ENCODE results near the gene HIBCH. TPM values are rescaled to one million over a fixed set of nuclear protein-coding genes. Genes with fewer than 3 reads are reported as not detected.
A peak's percentile ranks its signal among the peaks of the same experiment; 100 is the strongest.

HIBCH gene
- total and polyA plus RNA-seq, 9 of the 15 experiments (the other 6 are each of a cell fraction or from before 2014, with no cell fraction given) = 17.0 to 65.4 (median 28.3) TPM

DNA sequence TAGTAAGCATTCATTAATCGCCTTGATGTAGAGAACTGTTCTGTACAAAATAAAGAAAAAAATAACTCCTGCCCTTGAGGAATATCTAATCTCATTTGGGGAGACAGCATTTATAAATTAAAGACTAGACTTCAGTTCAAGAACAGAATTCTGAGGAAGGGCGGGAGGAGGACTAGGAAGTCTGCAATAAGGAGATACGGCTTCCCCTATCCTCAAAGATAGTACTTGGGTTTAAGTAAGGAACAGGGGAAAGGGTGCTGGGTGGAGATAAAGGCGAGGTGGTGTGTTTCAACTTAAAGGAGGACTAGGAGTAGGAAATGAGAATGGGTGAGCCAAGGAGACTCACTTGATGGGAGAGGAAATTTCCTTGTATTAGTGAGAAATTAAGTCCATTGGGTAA lies 135.2 kb downstream of the HIBCH start:
- Histone ChIP-seq H3K4me2 (ENCODE audit: insufficient read depth, low read length) (peak overlapping the region; percentile 73), H3K79me2 (ENCODE audit: control insufficient read depth, insufficient read depth, low read length) (peaks cover 91% of the 10 kb centered on the region), H4K20me1 (replicated peaks; ENCODE audit: control insufficient read depth, insufficient read depth, low read length) (no peaks in the 10 kb centered on the region; the same call in 1 of the 2 replicates), H2AFZ (ENCODE audit: low read depth, low read length) (no peak overlapping the region), H3K27me3 (ENCODE audit: control insufficient read depth in 2 of 2, insufficient read depth in 2 of 2, low read length in 2 of 2) (no peaks in the 10 kb centered on the region), H3K9ac (ENCODE audit: insufficient read depth in 1 of 2, low read depth in 2 of 2, low read length in 2 of 2) (peak overlapping the region in 1 of 2 experiments; percentile 73; a peak in 2 of 4 replicates), H3K9me3 (replicated peaks; ENCODE audit: control insufficient read depth, insufficient read depth, low read depth, low read length) (no peaks in the 10 kb centered on the region), H3K36me3 (ENCODE audit: control insufficient read depth, insufficient read depth, low read length) (peaks cover 51% of the 10 kb centered on the region), H3K4me1 (replicated peaks in 1 of 2; ENCODE audit: control insufficient read depth in 2 of 2, insufficient read depth in 2 of 2, low read length in 2 of 2) (peaks cover 18 to 24% of the 10 kb centered on the region in 2 experiments; a peak in 4 of 5 replicates), H3K27ac (ENCODE audit: extremely low read depth, low read depth, low read length) (peak overlapping the region; percentile 80), H3K9me1 (ENCODE audit: control insufficient read depth, insufficient read depth, low read length) (no peaks in the 10 kb centered on the region), H3K4me3 (peak overlapping the region; percentile 75; the same call in 1 of the 2 replicates)
- intact Hi-C loops (cut with micrococcal nuclease) (loop anchor here (5.0 to 10.0 kb wide), 3 partner anchors 133 to 400 kb away; partner anchors contain the start of genes HIBCH, ORMDL1 and PMS1), in situ Hi-C loops (cut with MboI) (no loop called here)
- peak; percentile 61 for ATAC-seq
- CTCF ChIA-PET (ENCODE audit: low intra/inter-chr PET ratio) = no interaction called here
- 0% methylated on average over 4 of the region's 4 CpGs for WGBS (ENCODE audit: insufficient coverage, low coverage, missing lambda C conversion rate)
- FAIRE-seq = peak; percentile 86
- DNase-seq (ENCODE audit: extremely low read depth in 1 of 4, low spot score in 3 of 4) = peak; percentile 58 to 90 (median 69)
- POLR2A ChIA-PET = no interaction called here
- BruUV-seq (replicated peaks) = no TSS peak
- TF ChIP-seq ZNF76 (CRISPR knock-in tag; IDR thresholded peaks at IDR 0.05; ENCODE audit: borderline replicate concordance) (no peak), CREBBP (IDR thresholded peaks at IDR 0.05; ENCODE audit: low read depth, low read length) (no peak), ARNT (IDR thresholded peaks at IDR 0.05) (peak; percentile 70 to 79; a peak in 2 of 4 replicates), PHF8 (IDR thresholded peaks at IDR 0.05; ENCODE audit: borderline replicate concordance, low read length) (no peak), ZNF239 (CRISPR knock-in tag; IDR thresholded peaks at IDR 0.05) (no peak), NFE2 (IDR thresholded peaks at IDR 0.05; ENCODE audit: low read depth) (no peak), WHSC1 (IDR thresholded peaks at IDR 0.05; ENCODE audit: low read length) (no peak), NCOA1 (IDR thresholded peaks at IDR 0.05; ENCODE audit: low read depth) (peak; percentile 83), IRF2 (CRISPR knock-in tag; IDR thresholded peaks at IDR 0.05) (no peak), SRF (CRISPR knock-in tag; IDR thresholded peaks at IDR 0.05) (no peak)
- TF ChIP-seq, protein P1, sequence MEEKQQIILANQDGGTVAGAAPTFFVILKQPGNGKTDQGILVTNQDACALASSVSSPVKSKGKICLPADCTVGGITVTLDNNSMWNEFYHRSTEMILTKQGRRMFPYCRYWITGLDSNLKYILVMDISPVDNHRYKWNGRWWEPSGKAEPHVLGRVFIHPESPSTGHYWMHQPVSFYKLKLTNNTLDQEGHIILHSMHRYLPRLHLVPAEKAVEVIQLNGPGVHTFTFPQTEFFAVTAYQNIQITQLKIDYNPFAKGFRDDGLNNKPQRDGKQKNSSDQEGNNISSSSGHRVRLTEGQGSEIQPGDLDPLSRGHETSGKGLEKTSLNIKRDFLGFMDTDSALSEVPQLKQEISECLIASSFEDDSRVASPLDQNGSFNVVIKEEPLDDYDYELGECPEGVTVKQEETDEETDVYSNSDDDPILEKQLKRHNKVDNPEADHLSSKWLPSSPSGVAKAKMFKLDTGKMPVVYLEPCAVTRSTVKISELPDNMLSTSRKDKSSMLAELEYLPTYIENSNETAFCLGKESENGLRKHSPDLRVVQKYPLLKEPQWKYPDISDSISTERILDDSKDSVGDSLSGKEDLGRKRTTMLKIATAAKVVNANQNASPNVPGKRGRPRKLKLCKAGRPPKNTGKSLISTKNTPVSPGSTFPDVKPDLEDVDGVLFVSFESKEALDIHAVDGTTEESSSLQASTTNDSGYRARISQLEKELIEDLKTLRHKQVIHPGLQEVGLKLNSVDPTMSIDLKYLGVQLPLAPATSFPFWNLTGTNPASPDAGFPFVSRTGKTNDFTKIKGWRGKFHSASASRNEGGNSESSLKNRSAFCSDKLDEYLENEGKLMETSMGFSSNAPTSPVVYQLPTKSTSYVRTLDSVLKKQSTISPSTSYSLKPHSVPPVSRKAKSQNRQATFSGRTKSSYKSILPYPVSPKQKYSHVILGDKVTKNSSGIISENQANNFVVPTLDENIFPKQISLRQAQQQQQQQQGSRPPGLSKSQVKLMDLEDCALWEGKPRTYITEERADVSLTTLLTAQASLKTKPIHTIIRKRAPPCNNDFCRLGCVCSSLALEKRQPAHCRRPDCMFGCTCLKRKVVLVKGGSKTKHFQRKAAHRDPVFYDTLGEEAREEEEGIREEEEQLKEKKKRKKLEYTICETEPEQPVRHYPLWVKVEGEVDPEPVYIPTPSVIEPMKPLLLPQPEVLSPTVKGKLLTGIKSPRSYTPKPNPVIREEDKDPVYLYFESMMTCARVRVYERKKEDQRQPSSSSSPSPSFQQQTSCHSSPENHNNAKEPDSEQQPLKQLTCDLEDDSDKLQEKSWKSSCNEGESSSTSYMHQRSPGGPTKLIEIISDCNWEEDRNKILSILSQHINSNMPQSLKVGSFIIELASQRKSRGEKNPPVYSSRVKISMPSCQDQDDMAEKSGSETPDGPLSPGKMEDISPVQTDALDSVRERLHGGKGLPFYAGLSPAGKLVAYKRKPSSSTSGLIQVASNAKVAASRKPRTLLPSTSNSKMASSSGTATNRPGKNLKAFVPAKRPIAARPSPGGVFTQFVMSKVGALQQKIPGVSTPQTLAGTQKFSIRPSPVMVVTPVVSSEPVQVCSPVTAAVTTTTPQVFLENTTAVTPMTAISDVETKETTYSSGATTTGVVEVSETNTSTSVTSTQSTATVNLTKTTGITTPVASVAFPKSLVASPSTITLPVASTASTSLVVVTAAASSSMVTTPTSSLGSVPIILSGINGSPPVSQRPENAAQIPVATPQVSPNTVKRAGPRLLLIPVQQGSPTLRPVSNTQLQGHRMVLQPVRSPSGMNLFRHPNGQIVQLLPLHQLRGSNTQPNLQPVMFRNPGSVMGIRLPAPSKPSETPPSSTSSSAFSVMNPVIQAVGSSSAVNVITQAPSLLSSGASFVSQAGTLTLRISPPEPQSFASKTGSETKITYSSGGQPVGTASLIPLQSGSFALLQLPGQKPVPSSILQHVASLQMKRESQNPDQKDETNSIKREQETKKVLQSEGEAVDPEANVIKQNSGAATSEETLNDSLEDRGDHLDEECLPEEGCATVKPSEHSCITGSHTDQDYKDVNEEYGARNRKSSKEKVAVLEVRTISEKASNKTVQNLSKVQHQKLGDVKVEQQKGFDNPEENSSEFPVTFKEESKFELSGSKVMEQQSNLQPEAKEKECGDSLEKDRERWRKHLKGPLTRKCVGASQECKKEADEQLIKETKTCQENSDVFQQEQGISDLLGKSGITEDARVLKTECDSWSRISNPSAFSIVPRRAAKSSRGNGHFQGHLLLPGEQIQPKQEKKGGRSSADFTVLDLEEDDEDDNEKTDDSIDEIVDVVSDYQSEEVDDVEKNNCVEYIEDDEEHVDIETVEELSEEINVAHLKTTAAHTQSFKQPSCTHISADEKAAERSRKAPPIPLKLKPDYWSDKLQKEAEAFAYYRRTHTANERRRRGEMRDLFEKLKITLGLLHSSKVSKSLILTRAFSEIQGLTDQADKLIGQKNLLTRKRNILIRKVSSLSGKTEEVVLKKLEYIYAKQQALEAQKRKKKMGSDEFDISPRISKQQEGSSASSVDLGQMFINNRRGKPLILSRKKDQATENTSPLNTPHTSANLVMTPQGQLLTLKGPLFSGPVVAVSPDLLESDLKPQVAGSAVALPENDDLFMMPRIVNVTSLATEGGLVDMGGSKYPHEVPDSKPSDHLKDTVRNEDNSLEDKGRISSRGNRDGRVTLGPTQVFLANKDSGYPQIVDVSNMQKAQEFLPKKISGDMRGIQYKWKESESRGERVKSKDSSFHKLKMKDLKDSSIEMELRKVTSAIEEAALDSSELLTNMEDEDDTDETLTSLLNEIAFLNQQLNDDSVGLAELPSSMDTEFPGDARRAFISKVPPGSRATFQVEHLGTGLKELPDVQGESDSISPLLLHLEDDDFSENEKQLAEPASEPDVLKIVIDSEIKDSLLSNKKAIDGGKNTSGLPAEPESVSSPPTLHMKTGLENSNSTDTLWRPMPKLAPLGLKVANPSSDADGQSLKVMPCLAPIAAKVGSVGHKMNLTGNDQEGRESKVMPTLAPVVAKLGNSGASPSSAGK (IDR thresholded peaks at IDR 0.05) = no peak

All from K562 (cell line).